HG03442 (cell line): ENCODE results near the gene S100A4.
"Not testable (repeated sequence)": the region's sequence is repeated elsewhere in the genome, so short reads cannot be mapped to it uniquely, and the experiment has no call there.

Source experiments
- ATAC-seq: cut with Tn5 transposase; IDR thresholded peaks from one replicate; pipeline ENCODE4 v1.9.1; 2021; ENCODE audit warnings: mild to moderate bottlenecking, moderate library complexity; ENCODE audit not compliant: unreplicated experiment

S100A4 gene

DNA sequence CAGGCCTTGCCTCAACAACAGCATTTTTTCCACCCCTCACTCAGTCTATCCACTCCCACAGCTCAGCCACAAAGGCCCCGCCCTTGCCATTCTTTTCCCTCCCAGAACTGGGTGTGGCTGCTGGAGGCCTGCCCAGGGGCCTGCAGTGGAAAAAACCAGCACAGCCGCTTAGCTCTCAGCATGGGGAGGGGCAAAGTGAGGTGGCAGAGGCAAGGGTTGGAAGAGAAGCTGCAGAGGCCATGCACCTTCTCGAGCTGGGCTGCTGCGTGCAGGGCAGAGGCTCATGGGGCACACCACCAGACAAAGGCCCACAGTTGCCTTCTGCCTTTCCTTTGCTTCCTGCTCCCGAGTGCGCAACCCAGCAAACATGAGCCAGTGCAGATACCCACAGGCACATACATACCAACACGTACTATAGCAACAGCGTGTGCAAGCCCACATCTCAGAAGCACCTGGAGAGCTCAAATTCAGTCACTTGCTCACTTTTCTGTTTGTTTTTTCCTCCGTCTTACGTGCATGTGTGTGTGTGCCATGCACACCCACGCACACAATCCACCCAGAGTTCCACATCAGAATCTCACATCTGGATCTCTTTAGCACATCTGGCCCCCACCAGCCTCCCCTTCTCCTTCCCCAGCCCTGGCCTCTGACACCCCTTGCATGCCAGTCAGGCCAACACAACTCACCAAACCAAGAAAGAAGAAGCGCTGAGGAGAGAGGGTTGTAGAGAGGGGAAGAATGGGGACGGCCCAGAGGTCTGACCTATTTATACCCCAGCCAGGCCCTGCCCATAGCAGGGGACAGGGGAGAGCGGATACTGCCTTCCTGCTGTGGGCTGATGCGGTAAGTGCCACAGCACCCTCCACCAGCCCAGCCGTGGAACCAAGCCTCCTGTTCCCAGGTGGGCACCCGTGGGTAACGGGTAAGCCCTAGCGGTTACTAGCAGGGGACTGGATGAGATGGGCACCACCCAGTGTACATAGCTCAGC lies at the start of gene S100A4:
Gene S100A4 (minus strand): TSS at position 740 of the 989 bp plus-strand sequence. CDS start 1,012 bp downstream, outside the sequence.
- peak; percentile 73 for ATAC-seq

GRCh38 chr1:153592748-153593147 lies 47.1 kb upstream of the S100A4 start:
- ATAC-seq: no peak

GRCh38 chr1:153588482-153588881 lies 42.9 kb upstream of the S100A4 start:
- no peak for ATAC-seq

DNA sequence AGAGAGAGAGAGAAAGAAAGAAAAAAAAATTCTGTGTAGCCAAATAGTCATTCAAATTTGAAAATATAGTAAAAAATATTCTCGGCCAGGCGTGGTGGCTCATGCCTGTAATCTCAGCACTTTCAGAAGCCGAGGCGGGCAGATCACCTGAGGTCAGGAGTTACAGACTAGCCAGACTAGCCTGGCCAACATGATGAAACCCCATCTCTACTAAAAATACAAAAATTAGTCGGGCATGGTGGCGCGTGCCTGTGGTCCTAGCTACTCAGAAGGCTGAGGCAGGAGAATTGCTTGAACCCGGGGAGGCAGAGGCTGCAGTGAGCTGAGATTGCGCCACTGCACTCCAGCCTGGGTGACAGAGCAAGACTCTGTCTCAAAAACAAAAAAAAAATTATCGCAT lies 42.4 kb upstream of the S100A4 start:
- ATAC-seq: not testable (repeated sequence)

GRCh38 chr1:153587314-153587713 lies 41.7 kb upstream of the S100A4 start:
- no peak for ATAC-seq

GRCh38 chr1:153586347-153586746 lies 40.7 kb upstream of the S100A4 start:
- ATAC-seq: no peak

- no peak for ATAC-seq
Observed at GRCh38 chr1:153585006-153585405, 39.4 kb upstream of the S100A4 start.

DNA sequence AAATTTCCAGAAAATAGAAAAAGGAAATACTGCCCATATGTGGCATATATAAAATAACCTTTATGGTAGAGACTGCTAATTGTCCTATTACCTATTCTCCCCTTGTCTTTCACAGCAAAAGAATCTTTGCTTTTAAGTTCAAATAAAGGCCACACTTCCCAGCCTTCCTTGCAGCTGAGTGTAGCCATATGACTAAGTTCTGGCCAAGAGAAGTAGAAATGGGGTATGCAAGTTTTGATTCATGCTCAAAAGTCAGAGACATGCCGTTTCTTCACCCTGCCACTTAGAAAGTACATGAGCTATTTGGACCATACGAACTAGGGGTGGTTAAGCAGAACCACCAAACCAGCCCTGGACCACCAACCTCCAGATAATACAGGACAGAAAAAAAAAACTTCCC lies 38.4 kb upstream of the S100A4 start:
- ATAC-seq: no peak

GRCh38 chr1:153583514-153583913 lies 37.9 kb upstream of the S100A4 start:
- not testable (repeated sequence) for ATAC-seq

DNA sequence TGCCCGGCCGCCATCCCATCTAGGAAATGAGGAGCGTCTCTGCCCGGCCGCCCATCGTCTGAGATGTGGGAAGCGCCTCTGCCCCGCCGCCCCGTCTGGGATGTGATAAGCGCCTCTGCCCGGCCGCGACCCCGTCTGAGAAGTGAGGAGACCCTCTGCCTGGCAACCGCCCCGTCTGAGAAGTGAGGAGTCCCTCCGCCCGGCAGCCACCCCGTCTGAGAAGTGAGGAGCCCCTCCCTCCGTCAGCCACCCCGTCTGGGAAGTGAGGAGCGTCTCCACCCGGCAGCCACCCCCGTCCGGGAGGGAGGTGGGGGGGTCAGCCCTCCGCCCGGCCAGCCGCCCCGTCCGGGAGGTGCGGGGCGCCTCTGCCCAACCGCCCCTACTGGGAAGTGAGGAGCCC lies 37.2 kb upstream of the S100A4 start:
- ATAC-seq: not testable (repeated sequence)

DNA sequence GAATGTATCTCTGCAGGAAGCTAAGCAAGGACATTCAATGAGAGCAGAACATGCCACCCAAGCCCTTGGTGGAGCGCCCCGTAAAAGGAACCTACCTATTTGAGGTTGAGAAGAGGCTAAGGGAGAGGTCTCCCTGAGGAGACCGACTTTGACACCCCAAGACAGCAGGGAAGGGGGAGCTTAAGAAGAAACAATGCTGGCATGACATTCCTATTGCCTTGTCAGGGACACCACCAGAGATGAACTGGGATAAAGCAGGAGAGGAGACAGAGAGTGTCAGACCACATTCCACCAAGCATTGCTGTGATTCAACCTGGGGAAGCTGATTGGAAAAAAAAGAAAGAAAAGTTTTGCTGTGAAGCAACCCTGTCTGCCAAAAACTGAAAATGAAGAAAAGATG lies 33.3 kb upstream of the S100A4 start:
- no peak for ATAC-seq

GRCh38 chr1:153578490-153578889 lies 32.9 kb upstream of the S100A4 start:
- no peak for ATAC-seq

DNA sequence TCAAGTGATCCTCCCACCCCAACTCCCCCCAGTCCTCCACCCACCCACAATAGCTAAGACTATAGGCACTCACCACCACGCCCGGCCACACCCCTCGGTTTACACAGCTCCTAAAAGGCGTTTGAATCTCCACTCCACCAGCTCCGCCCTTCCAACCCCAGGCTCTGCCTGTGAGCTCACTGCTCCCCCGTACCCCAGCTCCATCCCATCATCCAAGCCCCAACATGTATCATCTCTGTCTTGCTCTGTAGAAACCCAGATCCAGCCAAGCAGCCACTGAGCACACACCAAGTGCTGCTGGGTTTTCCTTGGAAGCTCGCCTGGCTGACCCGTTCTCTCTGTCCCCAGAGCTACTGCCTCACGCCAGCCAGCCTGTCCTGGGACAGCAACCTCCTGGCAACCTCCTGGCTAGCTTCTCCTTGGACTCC lies 32.0 kb upstream of the S100A4 start:
- no peak for ATAC-seq

- no peak for ATAC-seq
Observed at GRCh38 chr1:153577138-153577537, 31.5 kb upstream of the S100A4 start.

DNA sequence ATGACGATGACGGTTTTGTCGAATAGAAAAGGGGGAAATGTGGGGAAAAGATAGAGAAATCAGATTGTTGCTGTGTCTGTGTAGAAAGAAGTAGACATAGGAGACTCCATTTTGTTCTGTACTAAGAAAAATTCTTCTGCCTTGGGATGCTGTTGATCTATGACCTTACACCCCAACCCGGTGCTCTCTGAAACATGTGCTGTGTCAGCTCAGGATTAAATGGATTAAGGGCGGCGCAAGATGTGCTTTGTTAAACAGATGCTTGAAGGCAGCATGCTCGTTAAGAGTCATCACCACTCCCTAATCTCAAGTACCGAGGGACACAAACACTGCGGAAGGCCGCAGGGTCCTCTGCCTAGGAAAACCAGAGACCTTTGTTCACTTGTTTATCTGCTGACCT lies 29.9 kb upstream of the S100A4 start:
- ATAC-seq: not testable (repeated sequence)

DNA sequence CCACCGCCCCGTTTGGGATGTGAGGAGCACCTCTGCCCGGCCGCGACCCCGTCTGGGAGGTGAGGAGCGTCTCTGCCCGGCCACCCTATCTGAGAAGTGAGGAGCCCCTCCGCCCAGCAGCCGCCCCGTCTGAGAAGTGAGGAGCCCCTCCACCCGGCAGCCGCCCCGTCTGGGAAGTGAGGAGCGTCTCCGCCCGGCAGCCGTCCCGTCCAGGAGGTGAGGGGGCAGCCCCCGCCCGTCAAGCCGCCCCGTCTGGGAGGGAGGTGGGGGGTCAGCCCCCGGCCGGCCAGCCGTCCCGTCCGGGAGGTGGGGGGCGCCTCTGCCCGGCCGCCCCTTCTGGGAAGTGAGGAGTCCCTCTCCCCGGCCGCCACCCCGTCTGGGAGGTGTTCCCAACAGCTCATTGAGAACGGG lies 29.5 kb upstream of the S100A4 start:
- not testable (repeated sequence) for ATAC-seq

GRCh38 chr1:153573351-153573750 lies 27.7 kb upstream of the S100A4 start:
- ATAC-seq: no peak

DNA sequence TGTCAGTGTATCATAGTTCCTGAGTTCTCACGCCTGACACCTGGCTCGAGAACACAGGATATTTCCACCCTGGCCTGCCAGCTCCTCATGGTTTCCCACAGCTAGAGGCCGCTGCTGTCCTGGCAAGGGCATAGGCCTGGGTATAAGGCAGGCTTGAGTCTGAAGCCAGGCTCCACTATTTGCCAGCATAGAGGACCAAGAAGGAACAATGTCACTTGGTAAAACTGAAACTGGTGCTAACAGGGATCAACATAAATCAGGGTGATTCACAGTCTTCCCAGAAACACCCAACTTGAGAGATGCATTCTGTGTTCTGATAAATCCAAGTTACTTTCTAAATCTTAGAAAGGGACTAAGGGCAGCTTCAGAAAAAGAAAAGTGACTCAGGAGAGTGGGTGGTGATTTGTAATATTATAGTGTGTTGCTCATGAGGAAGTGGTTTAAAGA lies 27.0 kb upstream of the S100A4 start:
- ATAC-seq: no peak

DNA sequence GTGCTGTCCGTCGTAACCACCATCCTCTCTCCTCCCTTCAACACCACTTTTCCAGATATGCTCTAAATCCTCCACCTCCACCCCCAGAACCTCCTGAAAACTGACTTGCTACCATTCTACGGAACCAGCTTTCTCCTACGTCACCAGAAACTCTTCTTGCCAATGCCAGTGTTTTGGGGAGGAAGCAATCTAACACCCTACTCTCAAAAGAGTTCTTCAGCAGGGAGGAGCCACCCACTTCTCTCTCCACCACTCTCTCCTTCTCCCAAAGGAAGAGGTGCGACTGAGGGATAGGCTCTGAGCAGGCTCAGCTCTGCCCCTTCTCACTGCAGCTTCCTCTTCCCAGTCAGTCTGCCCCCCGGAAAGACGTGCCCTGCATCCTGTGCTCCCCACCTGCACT lies 26.1 kb upstream of the S100A4 start:
- no peak for ATAC-seq

DNA sequence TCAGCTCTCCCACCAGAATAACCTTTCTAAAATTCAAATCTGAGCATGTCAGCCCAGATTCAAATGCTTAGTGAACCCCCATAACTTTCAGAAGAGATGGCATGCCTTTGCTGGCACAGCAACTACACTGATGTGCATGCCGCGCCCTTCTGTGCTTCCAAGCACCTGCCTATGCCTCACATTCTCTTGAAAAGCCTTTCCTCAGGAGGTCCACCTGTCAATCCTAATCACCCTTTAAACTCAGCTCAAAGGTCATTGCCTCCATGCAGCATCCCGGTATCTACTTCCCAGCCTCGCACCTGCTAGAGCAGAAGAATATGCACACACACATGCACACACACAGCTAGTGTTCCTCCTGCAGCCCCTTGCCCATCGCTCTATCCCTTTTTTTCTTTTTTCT lies 25.3 kb upstream of the S100A4 start:
- no peak for ATAC-seq

DNA sequence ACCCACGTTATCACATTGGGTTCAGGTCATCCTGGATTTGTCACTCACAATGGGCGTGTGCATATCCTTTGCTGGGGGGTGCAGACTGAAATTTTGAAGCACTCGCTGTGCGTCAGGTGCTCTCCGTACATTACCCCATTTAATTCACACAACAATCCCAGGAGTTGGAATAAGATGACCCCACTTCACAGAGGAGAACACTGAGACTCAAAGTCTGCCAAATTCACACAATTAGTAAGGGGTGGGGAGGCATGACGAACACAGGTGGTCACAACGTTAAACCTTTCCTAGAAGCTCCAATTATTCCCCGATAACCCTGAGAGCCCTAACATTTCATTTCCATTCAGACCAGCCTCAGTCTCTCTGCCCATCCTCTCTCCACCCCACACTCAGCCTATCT lies 23.9 kb upstream of the S100A4 start:
- ATAC-seq: no peak

- no peak for ATAC-seq
Observed at GRCh38 chr1:153568367-153569099, 22.9 kb upstream of the S100A4 start.
